Mesenteric fat pad (tissue), 1 donor: ENCODE data around the gene CARD14. TPM values are rescaled to one million over a fixed set of nuclear protein-coding genes. Genes with fewer than 3 reads are reported as not detected.

Experiments
- DNase-seq: peaks from one replicate; pipeline ENCODE4 v3.0.0-alpha.2; 2020; ENCODE audit warnings: low spot score
- long read RNA-seq: library from polyadenylated mRNA; unstranded; transcript quantifications from one replicate; pipeline ENCODE4 v2.0.0, GENCODE V29; 2020
- total RNA-seq: library from RNA; stranded (reverse); fragmentation: NEBNext Ultra II Directional; extraction: Animal tissue kit (Norgen Biotek cat#: 25700); gene quantifications from one replicate; pipeline ENCODE4 v1.2.1, GENCODE V29; 2021
- donor health status: DM: yes; HTN: yes; CAD: no.

Gene CARD14
- total RNA-seq, result not detected
- long read RNA-seq, partial matches to known transcripts, result 0 of 1 reads
- long read RNA-seq, other reads (novel, unspliced or antisense), result 1 of 1 reads

DNA sequence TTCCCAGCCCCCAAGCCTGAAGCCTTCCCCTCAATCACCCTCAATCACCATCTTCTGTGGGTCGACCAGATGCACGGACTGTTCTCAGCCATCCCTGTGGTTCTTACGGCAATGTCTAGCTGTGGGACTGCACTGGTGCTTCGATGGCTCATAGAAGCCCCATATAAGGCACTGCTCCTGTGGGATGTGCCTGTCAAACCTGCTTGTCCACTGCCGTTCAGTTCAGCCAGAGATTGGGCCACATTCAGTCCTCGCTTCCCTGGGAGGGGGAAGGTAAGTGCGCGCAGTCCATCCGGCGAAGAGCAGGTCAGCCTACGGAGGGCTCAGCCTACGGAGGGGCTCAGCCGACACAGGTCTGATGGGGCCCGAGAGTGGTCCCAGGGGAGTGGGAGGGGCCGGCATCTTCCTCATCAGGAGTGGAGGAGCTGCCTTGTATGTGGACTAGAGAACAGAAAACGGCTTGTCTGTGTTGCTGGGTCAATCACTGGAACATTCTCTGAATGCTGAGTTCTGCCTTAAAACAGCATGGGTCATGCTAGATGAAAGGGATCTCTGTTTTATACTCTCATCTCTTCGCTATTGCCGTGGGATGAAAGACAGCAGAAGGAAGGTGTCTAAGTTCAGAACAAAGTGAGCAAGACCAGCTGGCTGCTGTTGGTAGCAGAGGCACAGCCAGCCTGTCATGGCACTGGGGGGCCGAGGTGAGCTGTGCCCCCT, at the start of gene CARD14:
TSS of gene CARD14 (plus strand) at position 247 of the 717 bp plus-strand sequence. CDS start 11,409 bp downstream, outside the sequence.
- no peak for DNase-seq

DNA sequence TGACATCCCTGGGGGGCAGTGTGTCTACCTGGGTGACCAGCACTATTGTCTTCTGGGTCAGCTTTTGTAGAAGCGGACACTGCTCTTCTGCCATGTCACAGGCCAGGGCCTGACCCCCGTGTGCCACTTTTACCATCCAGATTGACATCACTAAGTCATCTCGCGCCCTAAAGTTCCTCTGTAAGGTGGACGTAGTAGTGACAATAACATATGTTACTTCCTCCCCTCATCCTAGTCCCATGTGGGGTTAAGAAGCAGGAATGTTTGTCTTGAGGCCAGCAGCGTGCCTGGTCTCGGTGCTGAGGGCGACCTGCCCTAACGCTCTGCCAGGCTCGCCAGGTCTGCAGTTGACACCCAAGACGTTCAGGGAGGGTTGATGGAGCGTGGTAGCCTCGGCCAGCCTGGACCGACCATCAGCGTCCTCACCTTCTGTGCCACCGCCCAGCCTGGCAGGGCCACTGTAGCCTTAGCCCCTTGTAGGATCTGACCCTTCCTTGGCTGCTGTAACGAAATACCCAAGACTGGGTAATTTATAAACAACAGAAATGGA, 47.7 kb upstream of the CARD14 start:
- peak; percentile 57 for DNase-seq

DNA sequence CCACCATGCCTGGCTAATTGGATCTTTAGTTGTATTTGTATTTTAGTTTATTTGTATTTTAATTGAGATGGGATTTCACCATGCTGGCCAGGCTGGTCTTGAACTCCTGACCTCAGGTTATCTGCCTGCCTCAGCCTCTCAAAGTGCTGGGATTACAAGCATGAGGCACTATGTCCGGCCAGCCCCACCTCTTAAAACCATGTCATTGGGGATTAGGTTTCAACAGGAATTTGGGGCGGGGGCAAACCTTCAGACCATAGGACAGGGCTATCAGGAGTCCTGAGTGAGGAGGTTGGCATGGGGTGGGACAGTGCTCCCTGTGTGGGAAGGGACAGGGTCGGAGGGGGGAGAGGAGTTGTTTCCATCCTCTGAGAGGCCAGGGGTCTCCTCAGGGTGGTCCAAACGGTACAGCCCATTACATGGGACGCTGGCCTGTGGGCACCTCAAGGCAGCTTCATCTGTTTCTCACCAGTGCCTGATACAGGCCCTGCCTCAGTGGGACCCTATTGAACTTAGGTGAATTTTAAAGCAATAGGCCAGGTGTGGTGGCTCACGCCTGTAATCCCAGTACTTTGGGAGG, 46.8 kb upstream of the CARD14 start:
- peak; percentile 68 for DNase-seq

DNA sequence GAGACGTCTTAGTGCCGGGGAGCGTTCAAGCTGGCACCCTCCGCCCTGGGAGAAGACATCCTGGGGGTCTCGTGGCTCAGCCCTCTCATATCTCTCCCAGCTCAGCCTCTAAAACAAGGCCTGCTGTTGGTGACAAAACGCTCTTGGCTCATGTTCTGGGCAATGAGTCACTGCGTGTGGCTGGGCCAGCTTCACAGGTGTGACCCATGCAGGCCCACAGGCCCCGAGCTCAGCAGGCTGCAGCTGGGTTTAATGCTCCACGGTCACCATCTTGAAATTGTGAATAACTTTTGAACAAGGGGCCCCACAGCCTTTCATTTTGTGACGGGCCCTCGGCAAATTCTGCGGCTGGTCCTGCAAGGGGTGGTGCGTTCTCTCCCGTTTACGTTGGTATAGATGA, 46.0 kb upstream of the CARD14 start:
- DNase-seq, result peak; percentile 73

DNA sequence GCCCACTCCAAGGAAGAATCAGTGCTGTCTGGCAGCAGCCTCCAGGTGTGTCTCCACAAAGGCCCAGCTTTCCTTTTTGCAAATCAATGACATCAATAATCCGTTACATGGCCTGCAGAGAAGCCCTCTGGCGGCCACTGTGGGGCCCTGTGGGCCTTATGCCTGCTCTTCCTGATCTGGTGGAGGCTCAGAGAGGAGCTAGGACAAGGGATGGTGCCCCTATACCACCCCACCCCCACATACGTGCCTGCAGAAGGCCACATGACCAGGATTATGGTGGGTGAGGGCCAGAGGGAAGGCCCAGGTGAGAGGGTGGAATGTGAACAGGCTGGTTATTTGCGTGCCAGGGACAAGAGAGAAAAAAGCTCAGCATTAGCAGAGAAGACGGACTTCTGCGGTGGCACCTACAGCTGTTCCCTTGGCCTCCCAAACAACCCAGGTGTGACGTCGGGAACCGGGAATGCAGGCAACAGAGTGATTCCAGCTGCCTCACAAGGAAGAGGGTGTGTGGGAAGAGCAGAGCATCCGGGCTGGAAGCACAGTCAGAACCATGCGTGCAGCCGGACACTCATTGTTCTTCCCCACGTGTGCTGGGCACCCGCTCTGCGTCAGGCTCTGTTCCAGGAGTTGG, 45.4 kb upstream of the CARD14 start:
- peak; percentile 73 for DNase-seq

DNA sequence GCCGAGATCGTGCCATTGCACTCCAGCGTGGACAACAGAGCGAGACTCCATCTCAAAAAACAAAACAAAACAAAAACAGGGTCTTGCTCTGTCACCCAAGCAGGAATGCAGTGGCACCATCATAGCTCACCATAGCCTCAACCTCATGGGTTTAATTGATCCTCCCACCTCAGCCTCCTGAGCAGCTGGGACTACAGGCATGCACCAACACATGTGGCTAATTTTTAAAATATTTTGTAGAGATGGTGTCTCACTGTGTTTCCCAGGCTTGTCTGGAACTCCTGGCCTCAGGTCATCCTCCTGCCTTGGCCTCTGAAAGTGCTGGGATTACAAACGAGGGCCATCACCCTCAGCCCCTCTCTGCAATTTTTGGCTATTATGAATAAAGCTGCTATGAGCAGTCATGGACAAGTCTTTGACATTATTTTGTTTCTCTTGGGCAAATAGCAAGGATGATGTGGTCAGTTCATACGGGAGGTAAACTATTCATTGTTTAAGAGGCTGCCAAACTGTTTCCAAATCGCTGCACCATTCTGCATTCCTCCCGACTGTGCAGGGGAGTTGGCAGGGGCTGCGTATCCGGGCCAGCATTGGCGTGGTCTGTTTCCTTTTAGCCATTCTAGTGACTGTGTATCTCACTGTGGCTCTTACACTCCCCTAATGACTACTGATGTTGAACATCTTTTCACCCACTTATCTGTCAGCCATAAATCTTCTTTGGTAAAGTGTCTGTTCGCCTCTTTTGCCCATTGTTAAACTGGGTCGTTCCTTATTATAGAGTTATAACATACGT, 44.0 kb upstream of the CARD14 start:
- peak; percentile 33 for DNase-seq

DNA sequence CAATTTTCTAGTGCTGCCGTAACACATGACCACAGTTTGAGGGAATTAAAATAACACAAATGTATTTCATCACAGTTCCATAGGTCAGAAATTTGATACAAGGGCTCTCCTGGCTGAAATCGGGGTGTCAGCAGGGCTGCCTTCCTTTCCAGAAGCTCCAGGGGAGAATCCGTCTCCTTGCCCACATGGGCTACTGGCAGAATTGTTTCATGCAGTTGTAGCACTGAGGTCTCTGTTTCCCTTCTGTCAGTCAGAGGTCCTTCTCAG, 43.4 kb upstream of the CARD14 start:
- peak; percentile 18 for DNase-seq

DNA sequence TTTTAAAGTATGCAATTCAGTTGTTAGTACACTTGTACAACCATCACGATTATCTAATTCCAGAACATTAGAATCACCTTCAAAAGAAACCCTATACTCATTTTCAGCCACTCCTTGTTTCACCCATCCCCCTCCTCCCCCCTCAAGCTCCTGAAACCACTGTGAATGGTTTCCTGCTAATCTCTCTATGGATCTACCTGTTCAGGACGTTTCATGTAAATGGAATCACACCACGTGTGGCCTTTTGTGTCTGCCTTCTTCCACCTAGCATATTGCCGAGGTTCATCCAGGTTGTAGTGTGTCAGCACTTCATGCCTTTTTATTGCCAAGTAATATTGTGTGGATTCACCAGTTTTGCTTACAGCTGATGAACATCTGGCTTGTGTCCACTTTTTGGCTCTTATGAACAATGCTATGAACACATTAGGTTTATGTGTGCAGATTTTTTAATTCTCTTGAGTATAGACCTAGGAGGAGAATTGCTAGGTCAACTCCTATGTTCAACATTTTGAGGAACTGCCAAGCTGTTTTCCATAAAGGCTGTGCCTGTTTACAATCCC, 40.7 kb upstream of the CARD14 start:
- DNase-seq, result peak; percentile 2

DNA sequence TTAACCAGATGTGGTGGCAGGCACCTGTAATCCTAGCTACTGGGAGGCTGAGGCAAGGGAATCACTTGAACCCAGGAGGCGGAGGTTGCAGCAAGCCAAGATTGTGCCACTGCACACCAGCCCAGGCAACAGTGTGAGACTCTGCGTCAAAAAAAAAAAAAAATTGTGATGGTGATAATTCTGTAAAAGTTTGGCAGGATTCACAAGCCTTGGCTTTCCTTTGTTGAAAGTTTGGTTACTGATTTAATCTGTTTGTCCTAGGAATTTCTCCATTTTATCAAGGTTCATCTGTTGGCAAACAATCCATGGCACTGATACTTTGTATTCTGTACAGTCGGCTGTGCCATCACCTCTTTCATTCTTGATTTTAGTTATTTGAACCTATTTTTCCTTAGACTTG, 38.8 kb upstream of the CARD14 start:
- no peak for DNase-seq

DNA sequence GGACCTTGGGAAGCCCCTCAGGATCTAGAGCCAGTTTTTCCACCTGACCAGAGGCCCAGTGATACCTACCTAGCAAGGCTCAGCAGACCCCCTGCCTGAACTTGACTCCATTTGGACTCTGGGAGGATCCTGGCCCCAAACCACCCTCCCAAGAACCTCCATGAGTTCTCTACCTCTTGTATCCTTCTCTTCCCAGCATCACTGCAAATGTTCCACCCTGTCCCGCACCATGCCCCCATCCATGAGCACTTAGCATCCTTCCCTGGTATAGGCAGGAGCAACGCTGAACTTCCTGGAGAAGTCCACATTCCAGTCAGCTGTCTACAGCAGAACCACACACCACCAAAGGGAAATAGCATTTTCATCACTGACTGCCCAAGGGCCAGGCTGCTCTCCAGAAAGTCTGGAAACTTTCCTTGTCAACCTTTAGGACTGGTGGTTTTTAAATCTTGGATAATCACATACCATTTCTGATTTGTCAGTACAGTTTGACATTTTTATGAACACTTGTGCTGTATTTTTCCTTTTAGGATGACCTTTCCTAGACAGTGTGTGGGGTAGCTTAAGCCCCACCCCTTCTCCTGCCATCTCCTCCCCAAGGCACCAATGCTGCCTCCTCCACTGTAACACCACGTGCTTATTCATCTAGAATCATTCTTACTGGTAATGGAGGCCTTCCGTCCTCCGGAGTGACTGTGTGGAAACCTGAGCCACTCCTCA, 36.8 kb upstream of the CARD14 start:
- peak; percentile 59 for DNase-seq

DNA sequence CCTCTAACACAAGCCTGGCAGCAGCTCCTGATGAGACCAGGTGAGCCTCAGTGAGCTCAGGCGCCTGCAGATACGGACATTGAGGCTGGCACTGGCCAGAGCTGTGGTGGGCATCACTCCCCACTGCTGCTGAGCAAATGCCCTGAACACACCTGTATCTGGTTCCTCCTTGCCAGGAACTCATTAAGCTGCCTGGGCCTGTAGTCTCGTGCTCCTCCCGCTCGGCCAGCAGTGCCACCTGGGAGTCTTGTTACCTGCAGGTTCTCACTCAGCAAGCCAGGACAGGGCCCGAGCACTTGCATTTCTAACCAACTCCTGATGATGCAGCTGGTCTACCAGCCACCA, 36.2 kb upstream of the CARD14 start:
- DNase-seq, result peak; percentile 55

DNA sequence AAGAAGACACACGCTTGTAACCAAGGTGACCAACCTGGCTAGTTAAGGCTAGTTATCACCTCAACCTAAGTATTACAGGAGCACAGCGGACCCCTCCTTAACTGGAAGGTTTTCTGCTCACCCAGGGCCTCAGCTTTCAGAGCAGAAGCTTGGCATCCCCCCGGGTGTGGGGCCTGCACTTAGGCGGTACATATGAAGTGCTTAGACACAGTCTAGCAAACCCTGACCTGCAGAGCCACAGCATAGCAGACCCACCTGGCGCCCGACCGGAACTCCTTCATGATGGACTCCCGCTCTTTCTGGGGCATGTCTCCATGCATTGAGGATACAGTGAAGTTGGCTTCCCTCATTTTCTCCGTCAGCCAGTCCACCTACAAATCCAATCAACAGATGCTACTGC, 32.7 kb upstream of the CARD14 start:
- DNase-seq, result peak; percentile 67

DNA sequence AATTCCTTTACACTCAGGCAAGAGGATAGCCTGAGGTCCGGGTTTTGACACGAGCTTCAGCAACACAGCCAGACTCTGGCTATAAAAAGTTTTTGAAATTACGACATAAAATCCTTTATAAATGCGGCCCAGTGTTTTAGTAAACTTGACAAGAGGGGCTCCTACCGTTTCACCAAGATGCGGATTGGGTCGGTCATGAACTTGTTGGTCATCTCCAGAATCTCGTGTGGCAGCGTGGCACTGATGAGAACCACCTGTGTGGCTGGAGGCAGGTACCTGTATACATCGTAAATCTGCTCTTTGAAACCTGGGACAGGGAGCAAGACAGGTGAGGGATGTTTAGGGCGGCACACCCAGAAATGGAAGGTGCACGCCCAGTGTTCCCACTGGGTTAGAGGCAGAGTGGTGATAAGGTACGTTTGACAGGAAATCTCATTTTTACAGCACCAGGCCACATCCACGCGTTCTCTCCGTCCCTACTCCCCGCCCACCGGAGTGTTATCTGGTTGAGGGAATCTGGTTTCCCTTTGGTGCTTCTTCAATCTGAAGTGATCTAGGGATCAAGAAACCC, 30.9 kb upstream of the CARD14 start:
- peak; percentile 60 for DNase-seq

DNA sequence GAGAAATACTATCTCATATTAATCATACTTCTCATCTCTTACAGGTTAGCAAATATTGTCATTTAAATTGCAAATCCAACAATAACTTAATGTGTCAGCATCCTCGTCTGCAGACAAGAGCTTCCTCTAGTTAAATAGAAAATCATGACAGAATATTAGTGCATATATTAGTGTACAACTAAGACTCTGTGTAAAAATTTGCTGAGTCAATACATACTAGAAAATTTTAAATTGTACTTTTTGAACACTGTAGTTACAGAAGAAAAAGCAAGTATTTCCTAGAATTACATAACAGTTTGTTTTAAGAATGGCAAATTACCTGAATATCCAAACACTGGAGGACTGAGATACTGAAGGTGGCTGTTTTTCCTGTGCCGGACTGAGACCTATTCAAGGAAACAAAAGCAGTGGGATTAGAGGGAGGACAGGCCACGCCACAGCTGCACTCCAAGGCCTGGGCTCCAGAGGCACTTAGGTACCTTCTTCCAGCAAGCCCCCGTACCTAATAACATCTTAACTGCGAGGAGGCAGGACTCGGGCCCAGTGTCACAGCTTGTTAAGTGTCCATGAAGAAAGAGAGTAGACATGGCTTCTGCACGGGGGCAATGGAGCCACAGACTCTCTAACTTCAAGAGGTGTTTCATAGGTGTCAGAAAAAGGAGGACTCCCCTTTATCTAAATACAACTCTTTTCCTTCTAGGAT, 28.2 kb upstream of the CARD14 start:
- DNase-seq, result no peak

DNA sequence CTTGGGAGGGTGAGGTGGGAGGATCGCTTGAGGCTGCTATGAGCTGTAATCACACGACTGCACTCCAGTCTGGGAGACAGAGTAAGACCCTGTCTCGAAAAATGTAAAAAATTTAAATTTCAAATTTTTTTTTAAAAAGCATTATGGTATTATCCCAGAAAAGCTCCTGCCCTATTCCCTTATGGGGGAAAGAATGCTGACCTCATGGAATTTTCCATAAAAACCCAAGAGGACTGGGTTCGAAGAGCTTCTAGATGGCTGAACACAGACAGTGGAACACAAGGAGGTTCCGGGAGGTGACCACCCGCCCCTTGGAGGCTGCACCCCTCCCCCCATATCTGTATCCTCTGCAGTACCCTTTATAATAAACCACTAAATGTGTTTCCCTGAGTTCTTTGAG, 26.9 kb upstream of the CARD14 start:
- no peak for DNase-seq

DNA sequence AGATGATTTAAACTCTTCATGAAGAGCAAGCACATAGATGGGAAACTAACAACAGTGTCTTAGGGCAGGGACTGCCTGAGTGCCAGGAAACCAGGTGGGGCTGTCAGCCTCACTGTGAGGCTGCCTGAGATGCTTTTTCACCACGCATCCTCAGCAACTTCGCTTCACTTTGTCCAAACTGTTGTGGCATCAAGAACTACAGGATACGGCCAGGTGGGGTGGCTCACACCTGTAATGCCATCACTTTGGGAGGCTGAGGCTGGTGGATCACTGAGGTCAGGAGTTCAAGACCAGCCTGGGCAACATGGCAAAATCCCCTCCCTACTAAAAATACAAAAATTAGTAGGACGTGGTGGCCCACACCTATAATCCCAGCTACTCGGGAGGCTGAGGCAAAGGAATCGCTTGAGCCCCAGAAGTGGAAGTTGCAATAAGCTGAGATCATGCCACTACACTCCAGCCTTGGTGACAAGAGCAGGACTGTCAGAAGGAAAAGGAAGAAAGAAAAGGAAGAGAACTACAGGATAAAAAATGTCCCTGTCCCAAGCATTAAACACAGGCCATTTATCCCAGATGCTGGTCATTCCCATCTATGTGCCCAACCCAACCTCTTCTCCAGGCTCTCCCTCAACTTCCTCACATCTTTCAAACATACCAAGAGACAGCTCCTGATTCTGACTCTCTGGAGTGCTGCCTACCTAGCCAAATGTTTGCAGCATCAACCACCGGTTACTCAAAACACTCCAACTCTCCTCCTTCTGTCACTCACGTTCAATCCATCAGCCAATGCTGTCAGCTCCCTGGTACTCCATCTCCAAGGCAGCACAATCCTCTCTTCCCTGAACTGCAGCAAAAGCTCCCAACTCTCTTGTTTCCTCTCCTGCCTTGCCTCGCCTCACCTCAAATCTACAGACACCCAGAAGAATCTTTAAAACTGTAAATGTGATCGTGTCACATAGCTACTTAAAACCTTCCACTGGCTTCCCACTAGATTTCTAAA, 24.5 kb upstream of the CARD14 start:
- no peak for DNase-seq

DNA sequence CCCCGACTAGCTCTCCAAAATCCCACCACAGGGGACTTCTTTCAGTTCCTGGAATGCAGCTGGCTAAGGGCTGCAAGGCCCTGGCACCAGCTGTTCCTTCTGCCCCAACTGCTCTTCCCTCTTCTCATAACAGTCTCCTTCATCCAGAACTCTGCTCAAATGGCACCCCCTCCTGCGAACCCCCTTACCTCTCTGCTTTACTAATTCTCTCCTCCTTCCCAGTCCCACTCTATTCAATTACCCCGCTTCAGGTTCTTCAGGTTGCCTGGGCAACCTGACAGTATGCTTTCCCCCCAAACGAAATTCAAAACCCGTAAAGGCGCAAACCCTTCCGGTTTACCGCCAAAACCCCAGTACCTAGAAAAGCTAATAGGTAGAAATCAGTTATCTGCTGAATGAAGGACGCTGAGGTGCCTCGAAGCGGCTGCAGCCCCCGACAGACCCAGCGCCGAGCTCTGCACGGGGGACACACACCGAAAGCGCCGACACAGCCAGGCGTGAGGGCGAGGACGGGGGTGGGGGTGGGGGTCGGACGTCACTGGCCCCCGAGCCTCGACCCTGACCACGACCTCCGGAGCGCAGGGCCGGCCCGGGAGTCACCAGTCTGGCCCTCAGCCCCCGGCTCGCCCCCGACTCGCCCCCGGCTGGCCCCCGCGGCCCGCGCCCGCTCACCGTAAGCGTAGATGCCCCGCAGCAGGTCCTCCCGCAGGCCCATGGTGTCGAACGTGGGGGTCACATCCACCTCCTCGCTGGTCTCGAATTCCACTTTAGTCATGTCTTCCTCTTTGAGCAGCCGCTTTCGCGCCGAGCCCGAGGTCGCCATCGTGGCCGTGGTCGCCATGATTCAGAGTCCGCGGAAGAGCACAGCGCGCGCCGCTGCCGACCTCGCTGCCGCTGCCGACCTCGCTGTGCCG, 23.5 kb upstream of the CARD14 start:
- no peak for DNase-seq
